SK-N-SH (cell line): ENCODE measurements around the gene PRDM15.

ENCODE experiments used
- CHD2 ChIP-seq: fragments of 150-350 bp; IDR thresholded peaks from 2 replicates; pipeline ENCODE4 v1.6.1; 2018; ENCODE audit warnings: low read length; ENCODE audit not compliant: partially characterized antibody
- ELF1 ChIP-seq: IDR thresholded peaks from 2 replicates; pipeline ENCODE4 v1.4.0; 2012
- EP300 ChIP-seq, 2 experiments: IDR thresholded peaks; 2 replicates each; pipeline versions ENCODE4 v1.4.0 to v1.6.1; 2012; ENCODE audit warnings: borderline replicate concordance in 1 of 2, low read depth in 1 of 2, low read length in 1 of 2
- EZH2phosphoT487 ChIP-seq: fragments of 200-600 bp; sonication (generic); IDR thresholded peaks from 2 replicates; pipeline ENCODE4 v1.6.1; 2017; ENCODE audit warnings: low read depth, mixed run types, mild to moderate bottlenecking, antibody characterized with exemption, moderate library complexity, borderline replicate concordance
- GABPA ChIP-seq: IDR thresholded peaks from 2 replicates; pipeline ENCODE4 v1.4.0; 2012; ENCODE audit warnings: low read depth, mild to moderate bottlenecking
- JUND ChIP-seq: IDR thresholded peaks from 2 replicates; pipeline ENCODE4 v1.4.0; 2012
- SMC3 ChIP-seq: IDR thresholded peaks from 2 replicates; pipeline ENCODE4 v1.6.1; 2012; ENCODE audit warnings: low read depth, low read length, improper control_type of control experiment
- TF ChIP-seq, protein P1 (sequence below): fragments of 200-600 bp; sonication (generic); IDR thresholded peaks from 2 replicates; pipeline ENCODE4 v1.6.1; 2017; ENCODE audit warnings: antibody characterized with exemption, mild to moderate bottlenecking, moderate library complexity
- TF ChIP-seq, protein P2 (sequence below): fragments of 150-350 bp; IDR thresholded peaks from 2 replicates; pipeline ENCODE4 v1.6.1; 2017; ENCODE audit warnings: antibody characterized with exemption, low read length, low read depth, borderline replicate concordance
- TF ChIP-seq, protein P3 (sequence below): IDR thresholded peaks from 2 replicates; pipeline ENCODE4 v1.4.0; 2012; ENCODE audit warnings: low read depth
- TF ChIP-seq, protein P4 (sequence below): IDR thresholded peaks from 2 replicates; pipeline ENCODE4 v1.6.1; 2012; ENCODE audit warnings: mild to moderate bottlenecking, low read depth, low read length, moderate library complexity

DNA sequence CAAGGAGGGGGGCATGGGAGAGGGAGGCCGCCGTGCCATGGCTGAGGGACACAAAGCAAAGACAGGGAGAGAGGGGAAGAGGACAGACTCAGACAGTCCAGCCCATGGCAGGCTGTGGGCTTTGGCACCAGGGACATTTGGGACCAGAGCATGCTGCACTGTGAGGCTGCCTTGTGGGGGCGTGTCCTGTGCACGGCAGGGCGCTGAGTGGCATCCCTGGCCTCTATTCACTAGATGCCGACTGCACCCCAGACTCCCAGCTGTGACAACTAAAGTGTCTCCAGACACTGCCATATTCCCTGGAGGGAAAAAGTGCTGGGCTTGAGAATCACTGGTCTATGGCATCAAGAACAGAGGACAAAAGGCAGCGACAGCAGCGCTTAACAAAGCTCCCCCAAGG, 18.6 kb upstream of the PRDM15 start:
- TF ChIP-seq, protein P1, sequence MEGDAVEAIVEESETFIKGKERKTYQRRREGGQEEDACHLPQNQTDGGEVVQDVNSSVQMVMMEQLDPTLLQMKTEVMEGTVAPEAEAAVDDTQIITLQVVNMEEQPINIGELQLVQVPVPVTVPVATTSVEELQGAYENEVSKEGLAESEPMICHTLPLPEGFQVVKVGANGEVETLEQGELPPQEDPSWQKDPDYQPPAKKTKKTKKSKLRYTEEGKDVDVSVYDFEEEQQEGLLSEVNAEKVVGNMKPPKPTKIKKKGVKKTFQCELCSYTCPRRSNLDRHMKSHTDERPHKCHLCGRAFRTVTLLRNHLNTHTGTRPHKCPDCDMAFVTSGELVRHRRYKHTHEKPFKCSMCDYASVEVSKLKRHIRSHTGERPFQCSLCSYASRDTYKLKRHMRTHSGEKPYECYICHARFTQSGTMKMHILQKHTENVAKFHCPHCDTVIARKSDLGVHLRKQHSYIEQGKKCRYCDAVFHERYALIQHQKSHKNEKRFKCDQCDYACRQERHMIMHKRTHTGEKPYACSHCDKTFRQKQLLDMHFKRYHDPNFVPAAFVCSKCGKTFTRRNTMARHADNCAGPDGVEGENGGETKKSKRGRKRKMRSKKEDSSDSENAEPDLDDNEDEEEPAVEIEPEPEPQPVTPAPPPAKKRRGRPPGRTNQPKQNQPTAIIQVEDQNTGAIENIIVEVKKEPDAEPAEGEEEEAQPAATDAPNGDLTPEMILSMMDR = no peak
- TF ChIP-seq, protein P2, sequence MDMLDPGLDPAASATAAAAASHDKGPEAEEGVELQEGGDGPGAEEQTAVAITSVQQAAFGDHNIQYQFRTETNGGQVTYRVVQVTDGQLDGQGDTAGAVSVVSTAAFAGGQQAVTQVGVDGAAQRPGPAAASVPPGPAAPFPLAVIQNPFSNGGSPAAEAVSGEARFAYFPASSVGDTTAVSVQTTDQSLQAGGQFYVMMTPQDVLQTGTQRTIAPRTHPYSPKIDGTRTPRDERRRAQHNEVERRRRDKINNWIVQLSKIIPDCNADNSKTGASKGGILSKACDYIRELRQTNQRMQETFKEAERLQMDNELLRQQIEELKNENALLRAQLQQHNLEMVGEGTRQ = no peak
- no peak for TF ChIP-seq GABPA
- no peak for TF ChIP-seq EZH2phosphoT487
- TF ChIP-seq, protein P3, sequence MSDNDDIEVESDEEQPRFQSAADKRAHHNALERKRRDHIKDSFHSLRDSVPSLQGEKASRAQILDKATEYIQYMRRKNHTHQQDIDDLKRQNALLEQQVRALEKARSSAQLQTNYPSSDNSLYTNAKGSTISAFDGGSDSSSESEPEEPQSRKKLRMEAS = no peak
- TF ChIP-seq EP300 (IDR thresholded peaks at IDR 0.05; ENCODE audit: borderline replicate concordance in 1 of 2, low read depth in 1 of 2, low read length in 1 of 2) = no peak
- TF ChIP-seq, protein P4, sequence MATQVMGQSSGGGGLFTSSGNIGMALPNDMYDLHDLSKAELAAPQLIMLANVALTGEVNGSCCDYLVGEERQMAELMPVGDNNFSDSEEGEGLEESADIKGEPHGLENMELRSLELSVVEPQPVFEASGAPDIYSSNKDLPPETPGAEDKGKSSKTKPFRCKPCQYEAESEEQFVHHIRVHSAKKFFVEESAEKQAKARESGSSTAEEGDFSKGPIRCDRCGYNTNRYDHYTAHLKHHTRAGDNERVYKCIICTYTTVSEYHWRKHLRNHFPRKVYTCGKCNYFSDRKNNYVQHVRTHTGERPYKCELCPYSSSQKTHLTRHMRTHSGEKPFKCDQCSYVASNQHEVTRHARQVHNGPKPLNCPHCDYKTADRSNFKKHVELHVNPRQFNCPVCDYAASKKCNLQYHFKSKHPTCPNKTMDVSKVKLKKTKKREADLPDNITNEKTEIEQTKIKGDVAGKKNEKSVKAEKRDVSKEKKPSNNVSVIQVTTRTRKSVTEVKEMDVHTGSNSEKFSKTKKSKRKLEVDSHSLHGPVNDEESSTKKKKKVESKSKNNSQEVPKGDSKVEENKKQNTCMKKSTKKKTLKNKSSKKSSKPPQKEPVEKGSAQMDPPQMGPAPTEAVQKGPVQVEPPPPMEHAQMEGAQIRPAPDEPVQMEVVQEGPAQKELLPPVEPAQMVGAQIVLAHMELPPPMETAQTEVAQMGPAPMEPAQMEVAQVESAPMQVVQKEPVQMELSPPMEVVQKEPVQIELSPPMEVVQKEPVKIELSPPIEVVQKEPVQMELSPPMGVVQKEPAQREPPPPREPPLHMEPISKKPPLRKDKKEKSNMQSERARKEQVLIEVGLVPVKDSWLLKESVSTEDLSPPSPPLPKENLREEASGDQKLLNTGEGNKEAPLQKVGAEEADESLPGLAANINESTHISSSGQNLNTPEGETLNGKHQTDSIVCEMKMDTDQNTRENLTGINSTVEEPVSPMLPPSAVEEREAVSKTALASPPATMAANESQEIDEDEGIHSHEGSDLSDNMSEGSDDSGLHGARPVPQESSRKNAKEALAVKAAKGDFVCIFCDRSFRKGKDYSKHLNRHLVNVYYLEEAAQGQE = no peak
- TF ChIP-seq ELF1 = no peak
- TF ChIP-seq CHD2 = no peak
- TF ChIP-seq SMC3 = no peak
- TF ChIP-seq JUND = no peak
